ENCODE data around the gene XYLT1.

Gene XYLT1

DNA sequence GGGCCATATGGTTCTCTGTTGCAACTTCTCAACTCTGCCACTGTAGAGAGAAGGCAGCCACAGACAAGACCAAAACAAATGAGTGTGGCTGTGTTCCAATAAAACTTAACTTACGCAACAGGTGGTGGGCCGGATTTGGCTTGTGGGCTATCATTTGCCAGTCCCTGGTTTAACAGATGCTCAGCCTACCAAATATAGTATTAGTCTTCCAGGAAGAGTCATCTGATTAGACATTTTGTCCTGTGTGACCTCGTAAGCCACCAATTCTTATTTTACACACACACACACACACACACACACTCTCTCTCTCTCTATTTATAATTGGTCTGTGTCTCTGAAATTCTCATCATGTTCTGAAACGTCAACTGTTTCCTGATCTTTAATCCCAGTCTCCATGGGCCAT, 245.9 kb downstream of the XYLT1 start:
- TF ChIP-seq ZFX (IDR thresholded peaks at IDR 0.05; ENCODE audit: borderline replicate concordance): no peak
- TF ChIP-seq, protein P1, sequence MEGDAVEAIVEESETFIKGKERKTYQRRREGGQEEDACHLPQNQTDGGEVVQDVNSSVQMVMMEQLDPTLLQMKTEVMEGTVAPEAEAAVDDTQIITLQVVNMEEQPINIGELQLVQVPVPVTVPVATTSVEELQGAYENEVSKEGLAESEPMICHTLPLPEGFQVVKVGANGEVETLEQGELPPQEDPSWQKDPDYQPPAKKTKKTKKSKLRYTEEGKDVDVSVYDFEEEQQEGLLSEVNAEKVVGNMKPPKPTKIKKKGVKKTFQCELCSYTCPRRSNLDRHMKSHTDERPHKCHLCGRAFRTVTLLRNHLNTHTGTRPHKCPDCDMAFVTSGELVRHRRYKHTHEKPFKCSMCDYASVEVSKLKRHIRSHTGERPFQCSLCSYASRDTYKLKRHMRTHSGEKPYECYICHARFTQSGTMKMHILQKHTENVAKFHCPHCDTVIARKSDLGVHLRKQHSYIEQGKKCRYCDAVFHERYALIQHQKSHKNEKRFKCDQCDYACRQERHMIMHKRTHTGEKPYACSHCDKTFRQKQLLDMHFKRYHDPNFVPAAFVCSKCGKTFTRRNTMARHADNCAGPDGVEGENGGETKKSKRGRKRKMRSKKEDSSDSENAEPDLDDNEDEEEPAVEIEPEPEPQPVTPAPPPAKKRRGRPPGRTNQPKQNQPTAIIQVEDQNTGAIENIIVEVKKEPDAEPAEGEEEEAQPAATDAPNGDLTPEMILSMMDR (IDR thresholded peaks at IDR 0.05): no peak

DNA sequence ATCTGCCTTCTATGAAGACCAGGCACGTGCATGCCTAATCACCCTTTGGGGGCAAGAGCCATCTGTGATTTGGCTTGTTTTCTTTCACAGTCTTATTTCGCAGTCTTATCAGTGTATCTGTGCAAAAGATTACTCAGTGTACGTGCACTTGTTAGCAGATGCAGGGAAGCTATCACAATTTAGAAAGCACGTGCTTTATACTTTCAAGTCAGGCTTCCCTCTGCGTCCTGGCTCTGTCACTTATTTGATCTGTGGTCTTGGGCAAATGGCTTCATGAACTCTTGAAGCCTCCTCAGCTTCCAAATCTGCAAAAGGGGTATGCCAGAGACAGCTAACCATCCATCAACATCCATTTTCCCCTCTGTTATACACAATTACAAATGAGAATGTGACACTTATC, 246.4 kb downstream of the XYLT1 start:
- H3K27ac ChIP-seq: no peak overlapping the region
- TF ChIP-seq, protein P1 (IDR thresholded peaks at IDR 0.05): no peak
- TF ChIP-seq ZFX (IDR thresholded peaks at IDR 0.05; ENCODE audit: borderline replicate concordance): no peak

More for the DNA sequence above, 245.9 kb downstream of the XYLT1 start:
- H3K27ac ChIP-seq: no peak overlapping the region

DNA sequence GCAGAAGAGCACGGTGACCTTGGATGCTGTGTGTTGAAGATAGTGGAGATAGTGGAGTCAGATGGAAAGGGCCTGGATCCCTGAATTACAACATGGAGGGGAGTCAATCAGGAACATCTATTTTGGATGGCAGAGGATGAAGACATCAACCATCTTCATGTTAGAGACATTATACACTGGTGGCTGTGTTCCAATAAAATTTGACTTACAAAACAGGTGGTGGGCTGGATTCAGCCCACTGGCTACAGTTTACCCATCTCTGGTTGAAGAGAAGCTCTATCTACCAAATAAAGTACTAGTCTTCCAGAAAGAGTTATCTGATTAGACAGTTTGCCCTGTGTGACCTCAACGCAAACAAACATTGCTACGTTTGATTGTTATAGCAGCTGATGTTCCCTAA, 247.2 kb downstream of the XYLT1 start:
- TF ChIP-seq ZFX (IDR thresholded peaks at IDR 0.05; ENCODE audit: borderline replicate concordance): no peak
- TF ChIP-seq, protein P1 (IDR thresholded peaks at IDR 0.05): no peak

DNA sequence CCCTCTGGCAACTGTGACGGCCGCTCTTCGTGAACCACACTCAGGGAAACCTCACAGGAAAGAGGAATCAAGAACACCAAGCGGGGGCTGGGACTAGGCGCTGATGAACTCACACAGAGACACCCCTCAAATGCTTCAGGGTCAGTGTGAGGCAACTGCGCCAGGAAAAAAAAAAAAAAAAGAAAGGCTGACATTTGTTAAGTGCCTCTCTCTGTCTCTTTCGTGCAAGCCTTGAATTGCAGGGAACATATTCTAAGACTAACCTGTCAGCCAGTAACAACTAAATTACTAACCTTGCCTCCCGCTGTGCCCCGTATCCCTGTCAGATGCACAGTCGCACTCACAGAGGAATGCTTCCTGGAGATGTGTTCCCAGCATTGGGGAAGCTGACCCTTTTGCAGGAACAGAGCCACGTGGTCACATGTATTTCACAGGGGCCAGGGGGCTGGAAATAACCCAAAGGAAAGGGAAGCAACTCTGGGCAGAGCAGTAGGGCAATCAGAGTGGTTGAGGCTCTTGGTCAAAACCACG, 247.8 kb downstream of the XYLT1 start:
- no peak overlapping the region for H3K27ac ChIP-seq
- TF ChIP-seq, protein P1 (IDR thresholded peaks at IDR 0.05): no peak
- TF ChIP-seq ZFX (IDR thresholded peaks at IDR 0.05; ENCODE audit: borderline replicate concordance): no peak

More for the DNA sequence above, 247.2 kb downstream of the XYLT1 start:
- H3K27ac ChIP-seq: no peak overlapping the region

DNA sequence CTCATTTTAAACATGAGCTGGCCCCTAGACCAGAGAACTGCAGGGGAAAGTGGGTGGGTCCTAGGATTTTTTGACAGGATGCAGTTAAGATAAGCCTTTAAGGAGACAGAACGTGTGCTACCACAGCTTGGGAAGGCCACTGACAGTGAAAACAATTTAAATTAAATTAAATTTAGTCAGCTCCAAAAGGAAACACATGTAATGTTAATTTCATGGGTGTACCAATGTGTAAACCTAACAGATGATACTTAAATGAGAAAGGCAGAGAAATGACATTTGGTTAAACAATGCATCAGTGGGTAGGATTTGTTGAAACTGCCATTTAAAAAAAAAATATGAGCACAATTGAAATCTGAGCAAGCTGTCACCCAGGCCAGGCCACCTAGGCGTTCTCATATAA, 250.8 kb downstream of the XYLT1 start:
- no peak for TF ChIP-seq ZFX (IDR thresholded peaks at IDR 0.05; ENCODE audit: borderline replicate concordance)
- TF ChIP-seq, protein P1 (IDR thresholded peaks at IDR 0.05): no peak
- H3K27ac ChIP-seq: no peak overlapping the region

DNA sequence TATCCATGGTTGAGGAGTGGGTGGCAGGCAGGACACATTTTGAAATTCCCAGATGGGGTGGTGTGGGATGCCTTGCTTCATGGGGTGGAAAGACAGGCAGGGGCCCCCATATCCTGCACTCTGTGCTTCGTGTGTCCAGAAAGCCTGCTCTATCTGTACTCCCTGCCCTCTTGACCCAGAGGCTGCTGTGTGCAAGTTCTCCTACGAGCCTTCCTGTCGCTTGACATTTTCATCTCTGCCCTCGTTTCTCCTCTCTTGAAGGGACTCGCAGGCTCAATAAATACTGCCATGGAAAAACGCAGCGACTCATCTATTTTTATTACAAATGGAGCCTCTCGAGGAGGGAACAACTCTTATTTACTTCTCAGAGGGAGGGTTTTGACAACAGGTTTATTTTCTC, 254.8 kb downstream of the XYLT1 start:
- no peak for TF ChIP-seq ZFX (IDR thresholded peaks at IDR 0.05; ENCODE audit: borderline replicate concordance)
- no peak overlapping the region for H3K27ac ChIP-seq

DNA sequence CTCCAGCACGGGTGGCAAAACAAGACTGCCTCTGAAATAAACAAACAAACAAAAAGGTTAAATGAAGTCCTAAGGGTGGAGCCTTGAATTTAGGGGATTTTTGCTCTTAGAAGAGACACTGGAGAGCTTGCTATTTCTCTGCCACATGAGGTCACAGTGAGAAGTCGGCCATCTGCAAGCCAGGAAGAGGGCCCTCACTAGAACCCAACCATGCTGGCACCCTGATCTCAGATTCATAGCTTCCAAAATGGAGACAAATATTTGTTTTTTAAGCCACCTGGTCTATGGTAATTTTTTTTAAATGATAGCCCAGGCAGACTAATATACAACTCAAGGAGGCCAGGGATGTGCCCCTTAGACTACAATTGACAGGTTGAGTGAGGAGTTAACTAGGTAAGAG, 255.5 kb downstream of the XYLT1 start:
- TF ChIP-seq, protein P1 (IDR thresholded peaks at IDR 0.05): no peak
- no peak for TF ChIP-seq ZFX (IDR thresholded peaks at IDR 0.05; ENCODE audit: borderline replicate concordance)
- H3K27ac ChIP-seq: no peak overlapping the region

DNA sequence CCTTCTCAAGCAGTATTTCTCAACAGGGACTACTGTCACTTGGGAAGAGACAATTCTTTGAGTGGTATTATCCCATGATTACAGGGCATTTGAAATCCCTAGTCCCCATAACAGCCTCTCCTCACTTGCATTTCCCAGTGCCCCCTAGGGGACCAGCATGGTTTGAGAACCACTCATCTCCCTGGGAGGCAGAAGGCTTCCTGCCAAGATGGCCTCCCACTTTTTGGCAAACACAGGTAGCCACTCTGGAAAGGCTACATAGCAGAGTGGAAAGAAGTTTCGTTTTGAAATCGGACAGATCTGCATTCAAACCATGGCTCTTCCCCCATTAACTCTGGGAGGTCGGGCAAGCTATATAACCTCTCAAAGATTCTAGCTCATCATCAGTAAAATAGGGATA, 256.8 kb downstream of the XYLT1 start:
- H3K27ac ChIP-seq: no peak overlapping the region
- no peak for TF ChIP-seq ZFX (IDR thresholded peaks at IDR 0.05; ENCODE audit: borderline replicate concordance)
- TF ChIP-seq, protein P1 (IDR thresholded peaks at IDR 0.05): no peak
